Stimulated activated CD8-positive, alpha-beta memory T cell treated with anti-CD3 and anti-CD28 coated beads, Interleukin-12 subunit alpha, Interleukin-12 subunit beta, amount 100 ng/mL, for 24 hours (primary cell): ENCODE measurements around the gene MGMT.

Experiments
- DNase-seq: peaks from one replicate; pipeline ENCODE4 v3.0.0-alpha.2; 2020; ENCODE audit errors: extremely low read depth

The MGMT gene

GRCh38 chr10:129495256-129495655 is 28.2 kb downstream of the MGMT start:
- no peak for DNase-seq

- no peak for DNase-seq
Measured at GRCh38 chr10:129495698-129496097, 28.7 kb downstream of the MGMT start.

- no peak for DNase-seq
Measured at GRCh38 chr10:129497013-129497412, 30.0 kb downstream of the MGMT start.

GRCh38 chr10:129498680-129499079 is 31.6 kb downstream of the MGMT start:
- no peak for DNase-seq

GRCh38 chr10:129500617-129501339 is 33.7 kb downstream of the MGMT start:
- no peak for DNase-seq

- no peak for DNase-seq
Measured at GRCh38 chr10:129501652-129502436, 34.8 kb downstream of the MGMT start.

- DNase-seq, result no peak
Measured at GRCh38 chr10:129502448-129502847, 35.4 kb downstream of the MGMT start.

- DNase-seq, result no peak
Measured at GRCh38 chr10:129505500-129506075, 38.5 kb downstream of the MGMT start.

GRCh38 chr10:129506101-129506797 is 39.2 kb downstream of the MGMT start:
- no peak for DNase-seq

GRCh38 chr10:129507216-129507889 is 40.3 kb downstream of the MGMT start:
- DNase-seq, result no peak

GRCh38 chr10:129509155-129509554 is 42.1 kb downstream of the MGMT start:
- DNase-seq, result no peak

- DNase-seq, result no peak
Measured at GRCh38 chr10:129509835-129510234, 42.8 kb downstream of the MGMT start.

GRCh38 chr10:129511086-129511485 is 44.0 kb downstream of the MGMT start:
- DNase-seq, result no peak

GRCh38 chr10:129511758-129512157 is 44.7 kb downstream of the MGMT start:
- no peak for DNase-seq

- no peak for DNase-seq
Measured at GRCh38 chr10:129513312-129513711, 46.3 kb downstream of the MGMT start.

GRCh38 chr10:129514568-129515451 is 47.8 kb downstream of the MGMT start:
- DNase-seq, result no peak

GRCh38 chr10:129516846-129517679 is 50.0 kb downstream of the MGMT start:
- DNase-seq, result no peak

- DNase-seq, result no peak
Measured at GRCh38 chr10:129517680-129518057, 50.6 kb downstream of the MGMT start.

GRCh38 chr10:129518793-129519192 is 51.8 kb downstream of the MGMT start:
- DNase-seq, result no peak
